Progenitor cell of endocrine pancreas (in vitro differentiated cells): ENCODE measurements around the gene ARL4A. TPM values are rescaled to one million over a fixed set of nuclear protein-coding genes. Genes with fewer than 3 reads are reported as not detected.
"Not testable (repeated sequence)": the region's sequence is repeated elsewhere in the genome, so short reads cannot be mapped to it uniquely, and the experiment has no call there.

ENCODE experiments used
- DNase-seq: peaks from one replicate; pipeline ENCODE4 v3.0.0; 2021; ENCODE audit warnings: low spot score; ENCODE audit not compliant: unreplicated experiment
- H3K27ac Mint-ChIP-seq: 2 replicates; pipeline ENCODE4 v1.8.0; 2021; ENCODE audit warnings: mild to moderate bottlenecking, moderate library complexity, mixed read lengths
- H3K27me3 Mint-ChIP-seq: 2 replicates; pipeline ENCODE4 v1.8.0; 2021; ENCODE audit warnings: mixed read lengths
- H3K36me3 Mint-ChIP-seq: 2 replicates; pipeline ENCODE4 v1.8.0; 2022; ENCODE audit warnings: mixed read lengths; ENCODE audit not compliant: insufficient read depth
- H3K4me1 Mint-ChIP-seq: 2 replicates; pipeline ENCODE4 v1.8.0; 2021; ENCODE audit warnings: low read depth, mixed read lengths
- H3K4me3 Mint-ChIP-seq: 2 replicates; pipeline ENCODE4 v1.8.0; 2021; ENCODE audit warnings: low read depth, mild to moderate bottlenecking, moderate library complexity, mixed read lengths
- H3K9me3 Mint-ChIP-seq: 2 replicates; pipeline ENCODE4 v1.8.0; 2021; ENCODE audit warnings: low read depth, mixed read lengths
- CTCF ChIP-seq: fragments of 200-600 bp; sonication (generic); IDR thresholded peaks from one replicate; pipeline ENCODE4 v1.5.0; 2021; ENCODE audit warnings: antibody characterized with exemption, mild to moderate bottlenecking; ENCODE audit not compliant: unreplicated experiment
- total RNA-seq: library from RNA; stranded (reverse); gene quantifications from 2 replicates; pipeline ENCODE4 v1.2.1, GENCODE V29; 2021

ARL4A gene
- total RNA-seq, 1 donor from 2014 or later, result 10.9 TPM

- peaks cover 18% of the 10 kb centered on the region for H3K4me1 Mint-ChIP-seq
- H3K4me3 Mint-ChIP-seq, result no peak overlapping the region
- H3K27me3 Mint-ChIP-seq, result no peaks in the 10 kb centered on the region
- TF ChIP-seq CTCF, result no peak
- no peaks in the 10 kb centered on the region for H3K36me3 Mint-ChIP-seq
- no peak for DNase-seq
- H3K27ac Mint-ChIP-seq, result no peak overlapping the region
- H3K9me3 Mint-ChIP-seq, result no peaks in the 10 kb centered on the region
Measured at GRCh38 chr7:12684733-12685132, 2.7 kb upstream of the ARL4A start.

GRCh38 chr7:12685550-12685949 is 1.9 kb upstream of the ARL4A start:
- H3K27ac Mint-ChIP-seq, result peak overlapping the region; percentile 89
- no peaks in the 10 kb centered on the region for H3K9me3 Mint-ChIP-seq
- H3K36me3 Mint-ChIP-seq, result no peaks in the 10 kb centered on the region
- DNase-seq, result peak; percentile 24
- peaks cover 20% of the 10 kb centered on the region for H3K4me1 Mint-ChIP-seq
- H3K27me3 Mint-ChIP-seq, result no peaks in the 10 kb centered on the region
- TF ChIP-seq CTCF, result peak; percentile 54
- peak overlapping the region; percentile 88 for H3K4me3 Mint-ChIP-seq

- Mint-ChIP-seq H3K4me3 (peak overlapping the region; percentile 88), H3K9me3 (no peaks in the 10 kb centered on the region), H3K36me3 (no peaks in the 10 kb centered on the region), H3K27me3 (no peaks in the 10 kb centered on the region), H3K4me1 (peaks cover 18% of the 10 kb centered on the region), H3K27ac (peak overlapping the region; percentile 98)
- peak; percentile 94 for DNase-seq
- peak; percentile 98 for TF ChIP-seq CTCF
Measured at GRCh38 chr7:12686234-12686890, 1.1 kb upstream of the ARL4A start.

GRCh38 chr7:12687718-12688171 is 312 bp downstream of the ARL4A start:
- peaks cover 14% of the 10 kb centered on the region for H3K4me1 Mint-ChIP-seq
- no peak for DNase-seq
- H3K27me3 Mint-ChIP-seq, result no peaks in the 10 kb centered on the region
- no peak for TF ChIP-seq CTCF
- H3K27ac Mint-ChIP-seq, result peak overlapping the region; percentile 51
- H3K36me3 Mint-ChIP-seq, result no peaks in the 10 kb centered on the region
- no peaks in the 10 kb centered on the region for H3K9me3 Mint-ChIP-seq
- H3K4me3 Mint-ChIP-seq, result peak overlapping the region; percentile 88

- not testable (repeated sequence) for H3K27ac Mint-ChIP-seq, H3K36me3 Mint-ChIP-seq, H3K27me3 Mint-ChIP-seq, DNase-seq, H3K9me3 Mint-ChIP-seq
- peak overlapping the region; percentile 88 for H3K4me3 Mint-ChIP-seq
- H3K4me1 Mint-ChIP-seq, result peaks cover 14% of the 10 kb centered on the region
Measured at GRCh38 chr7:12688485-12689170, 1.2 kb downstream of the ARL4A start.
